Measurements from ENCODE around the gene TPP1. TPM values are rescaled to one million over a fixed set of nuclear protein-coding genes. Genes with fewer than 3 reads are reported as not detected.

The TPP1 gene
- total and polyA plus RNA-seq, 2 experiments from 2014 or later, result 68.4 to 185 TPM

DNA sequence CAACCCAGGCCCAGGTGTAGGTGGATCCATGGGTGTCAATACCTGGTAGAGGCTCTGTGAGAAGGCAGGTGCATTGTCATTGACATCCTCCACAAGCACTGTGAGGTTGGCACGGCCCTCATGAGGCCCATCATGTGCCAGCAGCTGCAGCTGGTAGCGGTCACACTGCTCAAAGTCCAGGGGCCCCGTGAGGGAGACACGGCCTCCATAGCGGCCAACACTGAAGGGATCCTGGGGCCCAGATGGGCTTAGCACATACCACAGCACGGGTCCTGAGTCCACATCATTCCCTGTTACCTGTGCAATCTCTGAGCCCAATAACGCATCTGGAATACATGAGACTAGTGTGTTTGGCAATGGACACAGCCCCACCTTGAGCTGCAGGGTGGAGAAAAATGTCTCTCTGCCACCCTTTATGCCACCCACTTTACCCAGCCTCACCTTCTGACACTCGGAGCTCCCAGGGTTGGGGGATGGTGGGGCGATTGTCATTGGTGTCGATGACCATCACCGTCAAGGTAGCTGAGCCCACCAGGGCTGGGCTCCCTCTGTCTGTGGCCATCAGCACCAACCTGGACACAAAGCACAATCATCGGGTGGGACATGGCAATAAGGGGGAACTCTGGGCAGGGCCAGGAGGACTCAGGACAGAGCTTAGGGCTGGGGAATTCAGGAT, 6.1 kb upstream of the TPP1 start:
- Histone ChIP-seq H3K79me2 (no peaks in the 10 kb centered on the region), H3K4me3 (no peak overlapping the region), H3K9me3 (ENCODE audit: low read depth) (no peaks in the 10 kb centered on the region), H3K9me2 (replicated peaks; ENCODE audit: insufficient read depth) (no peaks in the 10 kb centered on the region), H3K36me3 (replicated peaks; ENCODE audit: insufficient read depth, low read depth) (no peaks in the 10 kb centered on the region), H3K27ac (no peak overlapping the region), H2AFZ (no peak overlapping the region), H3K27me3 (peaks cover under 1% of the 10 kb centered on the region), H3K4me2 (no peak overlapping the region), H3K4me1 (ENCODE audit: insufficient read depth) (no peaks in the 10 kb centered on the region), H4K20me1 (ENCODE audit: insufficient read depth, poor library complexity, severe bottlenecking) (no peaks in the 10 kb centered on the region)
- WGBS (ENCODE audit: low lambda C conversion rate, missing lambda C conversion rate), result 92% methylated on average over 12 of the region's 12 CpGs
- TF ChIP-seq, protein P1, sequence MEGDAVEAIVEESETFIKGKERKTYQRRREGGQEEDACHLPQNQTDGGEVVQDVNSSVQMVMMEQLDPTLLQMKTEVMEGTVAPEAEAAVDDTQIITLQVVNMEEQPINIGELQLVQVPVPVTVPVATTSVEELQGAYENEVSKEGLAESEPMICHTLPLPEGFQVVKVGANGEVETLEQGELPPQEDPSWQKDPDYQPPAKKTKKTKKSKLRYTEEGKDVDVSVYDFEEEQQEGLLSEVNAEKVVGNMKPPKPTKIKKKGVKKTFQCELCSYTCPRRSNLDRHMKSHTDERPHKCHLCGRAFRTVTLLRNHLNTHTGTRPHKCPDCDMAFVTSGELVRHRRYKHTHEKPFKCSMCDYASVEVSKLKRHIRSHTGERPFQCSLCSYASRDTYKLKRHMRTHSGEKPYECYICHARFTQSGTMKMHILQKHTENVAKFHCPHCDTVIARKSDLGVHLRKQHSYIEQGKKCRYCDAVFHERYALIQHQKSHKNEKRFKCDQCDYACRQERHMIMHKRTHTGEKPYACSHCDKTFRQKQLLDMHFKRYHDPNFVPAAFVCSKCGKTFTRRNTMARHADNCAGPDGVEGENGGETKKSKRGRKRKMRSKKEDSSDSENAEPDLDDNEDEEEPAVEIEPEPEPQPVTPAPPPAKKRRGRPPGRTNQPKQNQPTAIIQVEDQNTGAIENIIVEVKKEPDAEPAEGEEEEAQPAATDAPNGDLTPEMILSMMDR (IDR thresholded peaks at IDR 0.05; ENCODE audit: poor library complexity), result no peak
- no peak for TF ChIP-seq EZH2phosphoT487 (IDR thresholded peaks at IDR 0.05; ENCODE audit: low read depth, severe bottlenecking, unreplicated experiment)
- no peak for TF ChIP-seq EZH2 (IDR thresholded peaks at IDR 0.05; ENCODE audit: borderline replicate concordance)
- no peak for DNase-seq (ENCODE audit: low spot score)

DNA sequence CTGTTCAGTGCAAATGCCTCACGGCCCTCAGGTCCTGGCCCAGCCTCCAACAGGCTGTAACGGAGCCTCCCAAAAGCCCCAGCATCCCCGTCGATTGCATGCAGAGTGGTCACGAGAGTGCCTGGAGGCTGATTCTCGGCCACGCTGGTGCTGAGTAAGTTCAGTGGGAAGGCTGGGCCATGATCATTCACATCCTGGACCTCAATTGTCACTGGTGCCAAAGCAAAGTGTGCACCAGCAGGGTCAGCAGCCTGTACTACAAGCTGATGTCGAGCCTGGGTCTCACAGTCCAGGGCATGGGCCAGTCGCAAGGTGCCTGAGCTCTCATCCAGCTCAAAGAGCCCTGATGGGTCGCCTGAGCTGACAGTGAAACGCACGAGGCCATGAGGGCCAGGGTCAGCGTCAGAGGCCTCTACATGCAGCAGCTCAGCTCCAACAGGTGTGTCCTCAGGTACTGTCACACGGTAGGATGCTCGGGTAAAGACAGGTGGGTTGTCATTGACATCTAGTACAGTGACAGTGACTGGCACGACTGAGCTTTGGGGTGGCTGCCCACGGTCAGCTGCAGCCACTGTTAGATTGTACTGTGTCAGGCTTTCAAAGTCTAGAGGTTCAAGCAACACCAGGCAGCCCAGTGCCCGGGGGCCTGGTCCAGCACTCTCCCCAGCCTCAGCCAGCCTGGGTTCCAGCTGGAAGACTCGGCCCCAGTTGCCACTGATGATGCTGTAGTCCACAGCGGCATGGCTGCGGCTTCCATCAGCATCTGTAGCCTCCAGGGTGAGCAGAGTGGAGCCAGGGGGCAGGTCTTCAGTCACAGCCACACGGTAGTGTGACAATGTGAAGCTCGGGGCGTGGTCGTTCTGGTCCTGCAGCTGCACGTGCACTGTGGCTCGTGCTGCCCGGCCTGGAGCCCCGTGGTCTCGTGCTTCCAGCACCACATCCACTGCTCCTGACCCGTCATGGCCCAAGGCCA, 4.5 kb upstream of the TPP1 start:
- no peak overlapping the region for H3K27ac ChIP-seq
- H3K36me3 ChIP-seq (replicated peaks; ENCODE audit: insufficient read depth, low read depth), result no peaks in the 10 kb centered on the region
- DNase-seq (ENCODE audit: low spot score), result no peak
- H3K27me3 ChIP-seq, result no peaks in the 10 kb centered on the region
- H3K9me2 ChIP-seq (replicated peaks; ENCODE audit: insufficient read depth), result no peaks in the 10 kb centered on the region
- WGBS (ENCODE audit: low lambda C conversion rate, missing lambda C conversion rate), result 92% methylated on average over 31 of the region's 31 CpGs
- no peak overlapping the region for H2AFZ ChIP-seq
- no peaks in the 10 kb centered on the region for H3K9me3 ChIP-seq (ENCODE audit: low read depth)
- no peak overlapping the region for H3K4me2 ChIP-seq
- no peak overlapping the region for H3K4me3 ChIP-seq
- TF ChIP-seq EZH2 (IDR thresholded peaks at IDR 0.05; ENCODE audit: borderline replicate concordance) (no peak), EZH2phosphoT487 (IDR thresholded peaks at IDR 0.05; ENCODE audit: low read depth, severe bottlenecking, unreplicated experiment) (no peak)
- TF ChIP-seq, protein P1 (IDR thresholded peaks at IDR 0.05; ENCODE audit: poor library complexity), result no peak
- H4K20me1 ChIP-seq (ENCODE audit: insufficient read depth, poor library complexity, severe bottlenecking), result no peaks in the 10 kb centered on the region
- no peaks in the 10 kb centered on the region for H3K4me1 ChIP-seq (ENCODE audit: insufficient read depth)
- peaks cover 3% of the 10 kb centered on the region for H3K79me2 ChIP-seq

DNA sequence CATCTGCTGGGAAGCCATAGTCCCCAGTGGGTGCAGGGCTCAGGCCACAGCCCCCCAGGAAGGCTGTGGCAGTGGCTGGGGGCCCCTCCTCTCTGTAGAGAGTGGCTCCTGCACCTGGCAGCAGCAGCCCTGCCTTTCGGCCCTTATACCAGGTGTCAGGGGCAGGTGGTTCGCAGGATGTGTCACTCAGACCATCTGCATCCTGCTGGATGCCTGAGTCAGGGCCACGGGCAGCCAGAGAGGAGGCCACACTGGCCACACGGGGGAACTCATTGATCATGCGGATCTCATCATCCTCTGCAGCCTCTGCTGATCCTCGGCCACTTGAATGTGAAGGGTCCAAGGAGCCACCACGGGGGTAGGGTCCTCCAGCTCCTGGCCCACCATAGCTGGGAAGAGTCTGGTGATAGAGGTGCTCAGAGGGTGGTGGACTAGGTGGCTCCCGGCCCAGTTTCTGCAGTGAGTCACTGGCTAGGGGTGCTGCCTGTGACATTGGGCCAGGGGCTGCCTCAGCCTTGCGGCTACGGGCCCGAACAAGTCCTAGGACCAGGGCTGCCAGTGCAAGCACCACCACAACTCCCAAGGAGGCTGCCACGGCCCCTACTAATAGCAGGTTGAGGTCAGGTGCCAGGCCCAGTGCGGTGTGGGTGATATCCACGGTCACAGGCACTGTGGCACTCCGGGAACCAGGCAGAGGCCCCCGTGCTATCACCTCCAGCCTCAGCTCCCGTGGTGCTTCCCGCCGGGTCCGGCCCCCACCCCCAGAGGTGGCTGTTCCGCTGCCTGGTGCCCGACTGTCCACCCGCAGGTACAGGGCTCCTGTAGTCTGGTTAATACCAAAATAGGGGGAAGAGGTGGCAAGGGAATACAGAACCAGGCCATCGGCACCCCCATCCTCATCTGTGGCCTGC, 3.3 kb upstream of the TPP1 start:
- TF ChIP-seq, protein P1 (IDR thresholded peaks at IDR 0.05; ENCODE audit: poor library complexity), result no peak
- H3K4me3 ChIP-seq, result no peak overlapping the region

More for the DNA sequence above, 3.3 kb upstream of the TPP1 start:
- no peak overlapping the region for H2AFZ ChIP-seq
- no peaks in the 10 kb centered on the region for H3K36me3 ChIP-seq (replicated peaks; ENCODE audit: insufficient read depth, low read depth)
- no peak for DNase-seq (ENCODE audit: low spot score)
- H3K27ac ChIP-seq, result no peak overlapping the region
- H3K27me3 ChIP-seq, result no peaks in the 10 kb centered on the region
- no peak overlapping the region for H3K4me2 ChIP-seq
- no peaks in the 10 kb centered on the region for H4K20me1 ChIP-seq (ENCODE audit: insufficient read depth, poor library complexity, severe bottlenecking)
- WGBS (ENCODE audit: low lambda C conversion rate, missing lambda C conversion rate), result 96% methylated on average over 24 of the region's 24 CpGs
- no peaks in the 10 kb centered on the region for H3K9me3 ChIP-seq (ENCODE audit: low read depth)
- H3K79me2 ChIP-seq, result peaks cover 11% of the 10 kb centered on the region
- H3K4me1 ChIP-seq (ENCODE audit: insufficient read depth), result peaks cover 10% of the 10 kb centered on the region
- no peaks in the 10 kb centered on the region for H3K9me2 ChIP-seq (replicated peaks; ENCODE audit: insufficient read depth)
